ENCODE results near the gene PTPN11.
"Not testable (repeated sequence)": the region's sequence is repeated elsewhere in the genome, so short reads cannot be mapped to it uniquely, and the experiment has no call there.

PTPN11 gene

GRCh38 chr12:112439769-112440168, 21.0 kb downstream of the PTPN11 start:
- DNase-seq: no peak
- H3K27me3 ChIP-seq (replicated peaks): no peaks in the 10 kb centered on the region
- in situ Hi-C loops (cut with HindIII; ENCODE audit: low pct_ligation_motif_present, low sequenced_read_pairs): no loop called here
- H3K36me3 ChIP-seq (replicated peaks): no peaks in the 10 kb centered on the region
- no peak overlapping the region for H3K27ac ChIP-seq
- no peak overlapping the region for H3K4me3 ChIP-seq (ENCODE audit: low read depth, low read length)
- TF ChIP-seq CTCF (IDR thresholded peaks at IDR 0.05; ENCODE audit: low read depth, low read length, missing control alignments): no peak

- H3K36me3 ChIP-seq (replicated peaks); H3K27ac ChIP-seq; in situ Hi-C loops (cut with HindIII; ENCODE audit: low pct_ligation_motif_present, low sequenced_read_pairs); H3K4me3 ChIP-seq (ENCODE audit: low read depth, low read length); H3K27me3 ChIP-seq (replicated peaks): not testable (repeated sequence)
- peak; percentile 5 for DNase-seq
These were observed 21.9 kb downstream of the PTPN11 start for GRCh38 chr12:112440653-112441052.

GRCh38 chr12:112443916-112444315, 25.2 kb downstream of the PTPN11 start:
- in situ Hi-C loops (cut with HindIII; ENCODE audit: low pct_ligation_motif_present, low sequenced_read_pairs): no loop called here

GRCh38 chr12:112446008-112446725, 27.4 kb downstream of the PTPN11 start:
- no peak for TF ChIP-seq CTCF (IDR thresholded peaks at IDR 0.05; ENCODE audit: low read depth, low read length, missing control alignments)
- no peak for DNase-seq
- H3K4me3 ChIP-seq (ENCODE audit: low read depth, low read length): no peak overlapping the region
- H3K36me3 ChIP-seq (replicated peaks): peaks cover 16% of the 10 kb centered on the region
- in situ Hi-C loops (cut with HindIII; ENCODE audit: low pct_ligation_motif_present, low sequenced_read_pairs): no loop called here
- no peaks in the 10 kb centered on the region for H3K27me3 ChIP-seq (replicated peaks)
- no peak overlapping the region for H3K27ac ChIP-seq

More at GRCh38 chr12:112443916-112444315, 25.2 kb downstream of the PTPN11 start:
- Histone ChIP-seq H3K27ac (no peak overlapping the region), H3K27me3 (replicated peaks) (no peaks in the 10 kb centered on the region), H3K36me3 (replicated peaks) (peaks cover 5% of the 10 kb centered on the region), H3K4me3 (ENCODE audit: low read depth, low read length) (no peak overlapping the region)
- TF ChIP-seq CTCF (IDR thresholded peaks at IDR 0.05; ENCODE audit: low read depth, low read length, missing control alignments): no peak
- DNase-seq: no peak

GRCh38 chr12:112447106-112447505, 28.4 kb downstream of the PTPN11 start:
- Histone ChIP-seq H3K4me3 (ENCODE audit: low read depth, low read length) (no peak overlapping the region), H3K27ac (no peak overlapping the region), H3K27me3 (replicated peaks) (no peaks in the 10 kb centered on the region), H3K36me3 (replicated peaks) (peaks cover 18% of the 10 kb centered on the region)
- DNase-seq: no peak
- TF ChIP-seq CTCF (IDR thresholded peaks at IDR 0.05; ENCODE audit: low read depth, low read length, missing control alignments): no peak
- in situ Hi-C loops (cut with HindIII; ENCODE audit: low pct_ligation_motif_present, low sequenced_read_pairs): no loop called here

- in situ Hi-C loops (cut with HindIII; ENCODE audit: low pct_ligation_motif_present, low sequenced_read_pairs); H3K4me3 ChIP-seq (ENCODE audit: low read depth, low read length); H3K27ac ChIP-seq; H3K27me3 ChIP-seq (replicated peaks); DNase-seq: not testable (repeated sequence)
- H3K36me3 ChIP-seq (replicated peaks): peaks cover 18% of the 10 kb centered on the region
These were observed 29.4 kb downstream of the PTPN11 start for GRCh38 chr12:112448165-112448564.

GRCh38 chr12:112450725-112451124, 32.0 kb downstream of the PTPN11 start:
- H3K36me3 ChIP-seq (replicated peaks): peaks cover 35% of the 10 kb centered on the region

More at GRCh38 chr12:112450725-112451124, 32.0 kb downstream of the PTPN11 start:
- Histone ChIP-seq H3K27ac (no peak overlapping the region), H3K27me3 (replicated peaks) (no peaks in the 10 kb centered on the region), H3K4me3 (ENCODE audit: low read depth, low read length) (no peak overlapping the region)
- in situ Hi-C loops (cut with HindIII; ENCODE audit: low pct_ligation_motif_present, low sequenced_read_pairs): no loop called here
- no peak for DNase-seq
- no peak for TF ChIP-seq CTCF (IDR thresholded peaks at IDR 0.05; ENCODE audit: low read depth, low read length, missing control alignments)

All from brain microvascular endothelial cell (primary cell).